Natural killer cell (primary cell): ENCODE measurements around the gene TRIM23. TPM values are rescaled to one million over a fixed set of nuclear protein-coding genes. Genes with fewer than 3 reads are reported as not detected.
A peak's percentile ranks its signal among the peaks of the same experiment; 100 is the strongest.

ENCODE experiments used
- ATAC-seq, 3 donors: fragments of 150-1000 bp in 2 of 3; fragments of 200-7000 bp in 1 of 3; cut with Tn5 transposase; 1 replicate in 1 of 3; 2 replicates in 2 of 3; pipeline ENCODE4 v1.10.0; 2021; ENCODE audit warnings: mild to moderate bottlenecking in 2 of 3, moderate library complexity in 2 of 3
- DNase-seq, 2 donors: peaks; one replicate each; pipeline versions ENCODE4 v3.0.0 to v3.0.0-alpha.2; 2013 to 2021; ENCODE audit warnings: mixed read lengths in 1 of 2
- H3K27ac ChIP-seq: one replicate; pipeline ENCODE4 v1.5.1; 2013; ENCODE audit warnings: mild to moderate bottlenecking, low read length
- H3K27me3 ChIP-seq: one replicate; pipeline ENCODE4 v1.6.1; 2013; ENCODE audit warnings: low read length; ENCODE audit not compliant: control insufficient read depth, insufficient read depth
- H3K36me3 ChIP-seq: one replicate; pipeline ENCODE4 v1.6.1; 2013; ENCODE audit warnings: low read length; ENCODE audit not compliant: control insufficient read depth, insufficient read depth
- H3K4me1 ChIP-seq: one replicate; pipeline ENCODE4 v1.6.1; 2013; ENCODE audit warnings: low read length; ENCODE audit not compliant: control insufficient read depth, insufficient read depth
- H3K4me3 ChIP-seq: one replicate; pipeline ENCODE4 v1.5.1; 2013; ENCODE audit warnings: low read length
- H3K9me3 ChIP-seq: one replicate; pipeline ENCODE4 v1.6.1; 2013; ENCODE audit warnings: low read length; ENCODE audit not compliant: control insufficient read depth, insufficient read depth
- H3K27ac Mint-ChIP-seq, 2 donors: one replicate each; pipeline ENCODE4 v1.8.0; 2022; ENCODE audit warnings: mild to moderate bottlenecking in 2 of 2, mixed read lengths in 2 of 2, moderate library complexity in 1 of 2
- H3K27me3 Mint-ChIP-seq, 2 donors: one replicate each; pipeline ENCODE4 v1.8.0; 2022; ENCODE audit warnings: low read depth in 2 of 2, mixed read lengths in 2 of 2
- H3K36me3 Mint-ChIP-seq: one replicate; pipeline ENCODE4 v1.8.0; 2022; ENCODE audit warnings: mixed read lengths
- H3K4me1 Mint-ChIP-seq, 2 donors: one replicate each; pipeline ENCODE4 v1.8.0; 2022; ENCODE audit warnings: mixed read lengths in 2 of 2
- H3K4me3 Mint-ChIP-seq: one replicate; pipeline ENCODE4 v1.8.0; 2022; ENCODE audit warnings: mild to moderate bottlenecking, moderate library complexity, mixed read lengths
- H3K9me3 Mint-ChIP-seq, 2 donors: one replicate each; pipeline ENCODE4 v1.8.0; 2022; ENCODE audit warnings: mixed read lengths in 2 of 2
- WGBS: methylation state at CpG from one replicate; pipeline ENCODE4 v1.1.7; 2013; ENCODE audit warnings: missing lambda C conversion rate; ENCODE audit not compliant: insufficient coverage; 5-methylcytosine and 5-hydroxymethylcytosine counted together
- intact Hi-C: fragments of 100-400 bp; cut with micrococcal nuclease; formaldehyde crosslinking; loops from one replicate; pipeline ENCODE4 v1.14.2; 2022
- total RNA-seq, 4 donors: library from RNA; stranded (reverse); fragments of 120-200 nt in 1 of 4; gene quantifications; one replicate each; pipeline versions ENCODE4 v1.2.3 to v1.2.4, GENCODE V29; 2013 to 2022
- TF ChIP-seq, protein P1 (sequence below): fragments of 200-600 bp; IDR thresholded peaks from one replicate; pipeline ENCODE4 v1.8.0; 2022; ENCODE audit warnings: antibody characterized with exemption

Gene TRIM23
- 10 to 100 TPM; 13.4 to 23.3 (median 18.8) TPM for total RNA-seq
- total RNA-seq (2013): 28.7 TPM

DNA sequence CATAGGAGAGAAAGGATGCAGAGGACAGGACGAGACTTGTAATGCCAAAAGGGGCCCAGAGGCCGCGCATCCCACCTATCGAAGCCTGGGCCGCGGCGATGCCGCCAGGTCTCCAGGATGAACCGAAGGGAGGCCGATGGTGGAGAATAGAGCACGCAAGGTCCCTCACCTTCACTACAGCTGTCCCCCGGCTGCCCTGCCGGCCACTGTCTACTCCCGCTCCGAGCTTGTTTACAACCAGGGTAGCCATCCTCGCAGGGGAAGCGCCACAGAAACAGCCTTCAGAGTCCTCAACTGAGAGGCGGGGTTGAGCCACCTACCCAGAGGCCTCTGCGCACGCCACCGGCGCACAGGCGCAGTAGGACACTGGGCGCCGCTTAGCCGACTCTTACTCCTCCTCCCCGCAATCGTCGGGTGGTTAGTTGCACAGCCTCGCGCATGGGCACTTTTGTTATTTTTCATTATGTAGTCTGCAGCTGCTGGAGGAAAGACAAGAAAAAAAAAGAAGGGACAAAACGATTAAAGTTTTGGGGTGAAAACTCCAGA is at the start of gene TRIM23:
TRIM23 (minus strand) TSS at position 309 of the 546 bp plus-strand sequence; CDS start at position 250, 59 bp downstream.
- Histone ChIP-seq H3K36me3 (peaks cover 5% of the 10 kb centered on the region), H3K9me3 (no peaks in the 10 kb centered on the region), H3K4me1 (peaks cover 7% of the 10 kb centered on the region), H3K4me3 (peak within 1 kb of the TSS; percentile 60), H3K27me3 (no peaks in the 10 kb centered on the region), H3K27ac (peak within 1 kb of the TSS; percentile 73)
- DNase-seq (peak; percentile 89 to 97), ATAC-seq (peak; percentile 91 to 98 (median 93))
- no peaks in the 10 kb centered on the region for H3K9me3 Mint-ChIP-seq
- no peaks in the 10 kb centered on the region for H3K27me3 Mint-ChIP-seq
- intact Hi-C loops: loop anchor here (1.0 to 2.0 kb wide), 3 partner anchors 61 to 521 kb away; partner anchors contain the start of genes CENPK, PPWD1 and SREK1
- peak within 1 kb of the TSS; percentile 96 to 99 for H3K27ac Mint-ChIP-seq
- under 1% methylated on average over 32 of the region's 32 CpGs for WGBS
- no peaks in the 10 kb centered on the region for H3K36me3 Mint-ChIP-seq
- TF ChIP-seq, protein P1, sequence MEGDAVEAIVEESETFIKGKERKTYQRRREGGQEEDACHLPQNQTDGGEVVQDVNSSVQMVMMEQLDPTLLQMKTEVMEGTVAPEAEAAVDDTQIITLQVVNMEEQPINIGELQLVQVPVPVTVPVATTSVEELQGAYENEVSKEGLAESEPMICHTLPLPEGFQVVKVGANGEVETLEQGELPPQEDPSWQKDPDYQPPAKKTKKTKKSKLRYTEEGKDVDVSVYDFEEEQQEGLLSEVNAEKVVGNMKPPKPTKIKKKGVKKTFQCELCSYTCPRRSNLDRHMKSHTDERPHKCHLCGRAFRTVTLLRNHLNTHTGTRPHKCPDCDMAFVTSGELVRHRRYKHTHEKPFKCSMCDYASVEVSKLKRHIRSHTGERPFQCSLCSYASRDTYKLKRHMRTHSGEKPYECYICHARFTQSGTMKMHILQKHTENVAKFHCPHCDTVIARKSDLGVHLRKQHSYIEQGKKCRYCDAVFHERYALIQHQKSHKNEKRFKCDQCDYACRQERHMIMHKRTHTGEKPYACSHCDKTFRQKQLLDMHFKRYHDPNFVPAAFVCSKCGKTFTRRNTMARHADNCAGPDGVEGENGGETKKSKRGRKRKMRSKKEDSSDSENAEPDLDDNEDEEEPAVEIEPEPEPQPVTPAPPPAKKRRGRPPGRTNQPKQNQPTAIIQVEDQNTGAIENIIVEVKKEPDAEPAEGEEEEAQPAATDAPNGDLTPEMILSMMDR: no peak
- H3K4me1 Mint-ChIP-seq: peaks cover 37 to 38% of the 10 kb centered on the region in 2 donors
- H3K4me3 Mint-ChIP-seq: peak within 1 kb of the TSS; percentile 94

- no peak for DNase-seq
- Histone ChIP-seq H3K27ac (no peak overlapping the region), H3K36me3 (peaks cover 25% of the 10 kb centered on the region), H3K9me3 (no peaks in the 10 kb centered on the region), H3K27me3 (no peaks in the 10 kb centered on the region), H3K4me1 (no peaks in the 10 kb centered on the region), H3K4me3 (no peak overlapping the region)
- no peaks in the 10 kb centered on the region for H3K4me1 Mint-ChIP-seq
- no peaks in the 10 kb centered on the region for H3K9me3 Mint-ChIP-seq
- intact Hi-C loops: no loop called here
- WGBS: no CpG with 5 or more reads among the region's 1 CpG
- H3K27ac Mint-ChIP-seq: no peak overlapping the region
- ATAC-seq: no peak
- no peaks in the 10 kb centered on the region for H3K27me3 Mint-ChIP-seq
- H3K4me3 Mint-ChIP-seq: no peak overlapping the region
- H3K36me3 Mint-ChIP-seq: no peaks in the 10 kb centered on the region
- TF ChIP-seq, protein P1: no peak
These were observed 48.7 kb upstream of the TRIM23 start for GRCh38 chr5:65672796-65673195.

DNA sequence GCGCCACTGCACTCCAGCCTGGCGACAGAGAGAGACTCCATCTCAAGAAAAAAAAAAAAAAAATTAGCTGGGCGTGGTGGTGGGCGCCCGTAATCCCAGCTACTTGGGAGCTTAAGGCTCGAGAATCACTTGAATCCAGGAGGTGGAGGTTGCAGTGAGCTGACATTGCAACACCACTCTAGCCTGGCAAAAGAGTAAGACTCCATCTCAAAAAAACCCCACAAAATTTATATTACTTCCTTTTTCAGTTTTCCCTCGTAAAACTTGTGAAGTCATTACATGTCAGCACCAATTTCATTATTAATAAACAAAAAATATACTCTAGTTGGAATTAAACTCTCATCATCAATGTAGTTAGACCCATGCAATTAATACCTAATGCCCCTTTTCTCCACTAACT is 44.6 kb upstream of the TRIM23 start:
- 72% methylated on average over 5 of the region's 7 CpGs for WGBS
- Histone ChIP-seq H3K4me3 (no peak overlapping the region), H3K4me1 (no peaks in the 10 kb centered on the region), H3K27me3 (no peaks in the 10 kb centered on the region), H3K9me3 (no peaks in the 10 kb centered on the region), H3K36me3 (peaks cover 36% of the 10 kb centered on the region), H3K27ac (no peak overlapping the region)
- ATAC-seq (no peak), DNase-seq (no peak)
- no peaks in the 10 kb centered on the region for H3K9me3 Mint-ChIP-seq
- TF ChIP-seq, protein P1: no peak
- no peak overlapping the region for H3K27ac Mint-ChIP-seq
- intact Hi-C loops: no loop called here
- no peak overlapping the region for H3K4me3 Mint-ChIP-seq
- H3K27me3 Mint-ChIP-seq: no peaks in the 10 kb centered on the region
- peaks cover 8% of the 10 kb centered on the region in 2 donors for H3K4me1 Mint-ChIP-seq
- peaks cover 7% of the 10 kb centered on the region for H3K36me3 Mint-ChIP-seq
